HK-2 (cell line): Measurements from ENCODE around the gene ATF3.

ENCODE experiments used
- DNase-seq: peaks from one replicate; pipeline ENCODE4 v3.0.0-alpha.2; 2018; ENCODE audit not compliant: unreplicated experiment

ATF3 gene, protein sequence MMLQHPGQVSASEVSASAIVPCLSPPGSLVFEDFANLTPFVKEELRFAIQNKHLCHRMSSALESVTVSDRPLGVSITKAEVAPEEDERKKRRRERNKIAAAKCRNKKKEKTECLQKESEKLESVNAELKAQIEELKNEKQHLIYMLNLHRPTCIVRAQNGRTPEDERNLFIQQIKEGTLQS

DNA sequence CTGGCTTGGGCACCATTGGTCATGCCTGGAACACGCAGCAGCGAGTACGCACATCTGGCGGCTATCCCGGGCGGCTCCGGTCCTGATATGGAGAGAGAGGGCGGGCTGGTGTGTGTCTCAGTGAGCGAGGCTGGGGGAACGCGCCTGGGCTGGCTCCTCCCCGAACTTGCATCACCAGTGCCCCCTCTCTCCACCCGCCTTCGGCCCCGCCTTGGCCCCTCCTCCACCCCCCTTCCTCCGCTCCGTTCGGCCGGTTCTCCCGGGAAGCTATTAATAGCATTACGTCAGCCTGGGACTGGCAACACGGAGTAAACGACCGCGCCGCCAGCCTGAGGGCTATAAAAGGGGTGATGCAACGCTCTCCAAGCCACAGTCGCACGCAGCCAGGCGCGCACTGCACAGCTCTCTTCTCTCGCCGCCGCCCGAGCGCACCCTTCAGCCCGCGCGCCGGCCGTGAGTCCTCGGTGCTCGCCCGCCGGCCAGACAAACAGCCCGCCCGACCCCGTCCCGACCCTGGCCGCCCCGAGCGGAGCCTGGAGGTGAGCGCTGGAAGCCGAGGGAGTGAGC lies at the start of gene ATF3:
TSS of gene ATF3 (plus strand) at position 370 of the 567 bp plus-strand sequence. CDS start 6,261 bp downstream, outside the sequence.
- DNase-seq: peak; percentile 100

- no peak for DNase-seq
Observed at GRCh38 chr1:212559929-212560328, 48.6 kb upstream of the ATF3 start.

GRCh38 chr1:212560933-212561460 lies 47.6 kb upstream of the ATF3 start:
- no peak for DNase-seq

DNA sequence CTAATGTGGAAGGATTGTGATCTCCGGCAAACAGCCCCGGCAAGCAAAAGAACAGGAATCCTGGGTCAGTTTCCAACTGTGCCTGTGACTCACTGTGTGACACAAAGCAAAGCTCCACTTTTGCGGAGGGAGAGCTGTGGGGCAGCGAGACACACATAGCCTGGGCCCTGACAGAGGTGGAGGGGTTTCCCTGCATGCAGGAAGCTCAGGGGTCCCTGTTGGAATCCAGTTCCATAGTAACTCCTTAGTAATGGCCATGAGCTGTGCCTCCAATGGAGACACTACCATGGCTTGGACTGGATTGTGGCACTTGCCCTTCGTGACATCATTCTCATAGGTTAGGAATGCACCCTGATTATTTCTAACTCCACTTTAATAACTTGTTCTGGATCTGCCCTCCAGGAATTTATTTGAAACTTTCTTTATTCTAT lies 47.0 kb upstream of the ATF3 start:
- peak; percentile 35 for DNase-seq

DNA sequence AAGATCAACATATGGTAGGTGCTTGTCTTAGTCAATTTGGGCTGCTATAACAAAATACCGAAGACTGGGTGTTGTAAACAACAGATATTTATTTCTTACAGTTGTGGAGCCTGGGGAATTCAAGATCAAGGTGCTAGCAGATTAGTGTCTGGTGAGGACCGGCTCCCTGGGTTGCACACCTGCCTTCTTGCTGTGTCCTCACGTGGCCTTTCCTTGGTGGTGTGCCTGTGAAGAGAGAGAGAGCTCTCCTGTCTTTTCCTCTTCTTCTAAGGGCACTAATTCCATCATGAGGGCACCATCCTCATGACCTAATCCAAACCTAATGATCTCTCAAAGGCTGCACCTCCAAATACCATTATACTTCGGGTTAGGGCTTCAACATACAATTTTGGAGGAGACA lies 45.8 kb upstream of the ATF3 start:
- DNase-seq: no peak

GRCh38 chr1:212565079-212565478 lies 43.5 kb upstream of the ATF3 start:
- DNase-seq: no peak

DNA sequence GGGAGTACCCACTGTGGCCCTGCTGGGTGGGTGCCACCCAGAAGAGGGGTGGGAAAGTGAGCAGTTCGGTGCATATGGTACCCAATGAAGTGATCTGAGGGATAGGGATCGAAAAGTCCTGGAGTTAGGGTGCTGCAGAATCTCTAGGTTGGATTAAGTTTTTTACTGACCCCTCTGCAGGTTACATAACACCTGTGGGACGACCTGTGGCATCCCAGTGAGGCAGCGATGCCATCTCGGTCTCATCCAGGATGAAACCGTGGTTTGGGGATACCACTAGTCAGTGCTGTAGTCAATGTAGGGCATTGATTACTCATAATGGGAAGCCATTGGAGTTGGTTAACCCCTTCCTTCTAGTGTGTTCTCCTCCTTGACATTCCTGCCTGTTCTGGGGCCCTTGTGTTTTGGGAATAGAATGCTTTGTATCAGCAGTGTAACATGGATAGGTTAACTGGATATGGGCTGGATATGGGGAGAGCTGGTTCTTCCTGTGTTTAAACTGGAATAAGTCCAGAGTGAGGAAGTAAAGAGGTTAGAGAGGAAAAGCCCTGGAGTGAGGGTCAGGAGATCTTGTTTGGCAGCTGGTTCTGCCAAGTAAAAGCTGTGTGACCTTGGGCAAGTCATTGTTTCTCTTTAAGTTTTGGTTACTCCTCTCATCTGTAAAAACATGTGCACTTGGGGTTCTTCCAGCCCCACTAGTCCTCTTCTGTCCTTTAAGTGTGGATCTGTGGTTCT lies 42.8 kb upstream of the ATF3 start:
- no peak for DNase-seq

DNA sequence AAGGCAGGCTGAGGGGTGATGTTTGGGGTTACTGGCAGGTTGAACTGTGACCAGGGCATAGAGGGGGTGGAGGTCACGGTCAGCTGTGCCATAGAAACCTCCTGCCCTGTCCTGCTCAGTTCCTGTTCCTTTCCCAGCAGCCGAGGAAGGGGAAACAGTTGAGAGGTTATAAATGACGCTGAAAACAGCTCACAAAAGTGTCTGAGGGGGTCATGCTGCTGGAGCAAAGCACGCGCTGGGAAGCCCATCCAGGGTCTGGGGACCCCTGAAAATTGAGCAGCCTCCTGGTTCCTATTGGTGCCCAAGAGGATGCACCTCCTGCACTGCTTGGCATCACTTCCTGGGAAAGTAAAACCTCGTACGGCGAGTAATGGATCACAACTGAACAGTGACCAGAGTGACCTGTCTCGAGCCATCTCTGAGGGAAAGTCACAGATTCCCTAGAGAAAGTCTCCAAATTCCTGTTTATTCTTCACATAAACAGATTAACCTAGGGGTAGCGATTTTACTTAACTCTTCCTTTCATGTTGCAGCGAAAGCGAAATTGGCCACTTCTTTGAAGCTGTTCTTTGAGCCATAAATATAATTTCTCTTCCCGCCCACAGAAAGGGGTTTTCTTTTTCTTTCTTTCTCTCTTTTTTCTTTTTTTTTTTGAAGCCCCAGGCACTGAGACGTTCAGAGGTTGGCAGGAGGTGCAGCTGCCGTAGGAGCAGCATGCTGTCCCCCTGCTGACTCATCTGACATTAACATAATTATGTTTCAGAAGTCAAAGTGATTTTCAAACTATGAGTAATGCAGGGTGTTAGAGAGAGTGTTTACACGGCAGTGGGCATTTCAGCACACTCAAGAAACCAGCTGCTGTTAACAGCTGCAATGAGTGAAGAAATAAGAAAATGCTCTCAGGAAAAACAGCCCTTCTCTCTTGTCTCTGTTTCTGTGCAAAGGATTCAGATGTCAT lies 41.8 kb upstream of the ATF3 start:
- no peak for DNase-seq

DNA sequence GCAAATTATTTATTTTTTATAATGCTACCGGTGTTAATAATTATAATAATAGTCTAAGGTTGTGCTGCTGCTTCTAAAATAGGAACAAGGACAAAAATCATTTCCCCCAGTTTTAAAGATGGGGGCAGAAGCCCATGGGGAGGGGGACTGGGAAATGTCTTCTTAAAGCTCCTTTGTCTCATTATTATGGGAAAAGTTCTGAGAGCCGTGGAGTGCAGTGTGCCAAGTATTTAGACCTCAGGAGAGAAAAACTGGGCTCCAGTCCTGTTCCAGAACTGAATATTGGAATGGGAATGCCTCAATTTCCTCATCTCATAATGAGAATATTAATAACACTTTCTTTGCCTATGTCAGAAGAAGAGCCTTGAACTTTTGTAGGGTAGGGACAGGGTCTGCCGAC lies 40.9 kb upstream of the ATF3 start:
- no peak for DNase-seq

DNA sequence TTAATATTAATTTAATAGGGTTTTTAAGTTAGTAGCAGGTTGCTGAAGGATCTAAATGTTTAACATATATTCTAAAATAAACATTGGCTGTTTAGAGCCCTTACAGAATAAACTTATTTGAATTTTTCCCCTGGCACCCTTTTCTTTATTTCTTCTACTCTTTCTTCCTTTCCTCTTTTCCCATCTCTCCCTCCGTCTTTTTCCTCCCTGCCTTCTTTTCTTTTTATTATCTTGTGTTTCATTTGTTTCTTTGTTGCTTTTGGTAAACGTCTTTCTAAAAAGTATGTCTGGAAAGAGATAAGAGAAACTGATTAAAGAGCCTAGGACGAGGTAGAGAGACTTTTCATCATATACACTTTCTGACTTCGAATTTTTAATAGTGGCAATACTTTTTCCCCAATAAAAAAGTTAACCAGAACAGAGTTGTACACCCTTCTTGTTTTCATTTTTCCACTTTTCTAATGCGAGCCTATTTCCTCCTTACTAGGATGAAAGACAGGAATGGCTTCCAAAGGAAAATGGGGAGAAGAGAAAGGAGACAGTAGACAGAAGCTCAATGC lies 39.5 kb upstream of the ATF3 start:
- no peak for DNase-seq

GRCh38 chr1:212574732-212575131 lies 33.8 kb upstream of the ATF3 start:
- no peak for DNase-seq

GRCh38 chr1:212575333-212575732 lies 33.2 kb upstream of the ATF3 start:
- DNase-seq: no peak

DNA sequence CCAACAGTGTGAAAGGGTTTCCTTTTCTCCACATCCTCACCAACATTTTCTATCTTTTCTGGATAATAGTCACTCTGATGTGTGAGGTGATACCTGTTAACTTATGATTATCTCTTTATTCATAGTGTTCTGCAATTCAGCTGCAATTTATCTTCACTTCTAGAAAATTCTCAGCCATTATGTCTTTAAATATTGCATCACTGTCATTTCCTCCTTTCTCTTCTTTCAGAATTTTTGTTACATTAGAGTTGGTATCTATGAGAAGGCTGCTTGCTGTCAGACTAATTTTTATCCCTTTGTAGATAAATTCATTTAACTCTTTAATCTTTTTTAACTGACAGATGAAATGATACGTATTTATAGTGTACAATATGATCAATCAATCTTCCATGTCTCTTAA lies 30.5 kb upstream of the ATF3 start:
- no peak for DNase-seq

DNA sequence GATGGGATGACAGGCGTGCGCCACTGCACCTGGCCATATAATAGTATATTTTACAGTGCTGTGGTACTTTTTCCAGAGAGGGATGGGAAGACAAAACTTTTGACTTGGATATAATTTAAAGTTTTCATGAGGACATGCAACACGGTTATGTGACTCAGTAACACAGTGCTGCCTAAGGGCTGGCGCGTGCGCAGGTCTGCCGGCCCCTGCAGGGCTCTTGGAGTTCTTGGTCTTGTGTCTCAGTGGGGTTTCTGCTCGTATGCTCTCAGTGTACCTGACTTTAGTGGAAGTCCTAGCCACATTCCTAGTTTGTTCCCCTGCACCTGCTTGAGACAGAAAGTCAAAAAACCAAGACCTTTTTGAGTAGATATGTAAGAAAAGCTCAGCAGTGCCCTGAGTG lies 27.5 kb upstream of the ATF3 start:
- no peak for DNase-seq

GRCh38 chr1:212582291-212582690 lies 26.3 kb upstream of the ATF3 start:
- no peak for DNase-seq

DNA sequence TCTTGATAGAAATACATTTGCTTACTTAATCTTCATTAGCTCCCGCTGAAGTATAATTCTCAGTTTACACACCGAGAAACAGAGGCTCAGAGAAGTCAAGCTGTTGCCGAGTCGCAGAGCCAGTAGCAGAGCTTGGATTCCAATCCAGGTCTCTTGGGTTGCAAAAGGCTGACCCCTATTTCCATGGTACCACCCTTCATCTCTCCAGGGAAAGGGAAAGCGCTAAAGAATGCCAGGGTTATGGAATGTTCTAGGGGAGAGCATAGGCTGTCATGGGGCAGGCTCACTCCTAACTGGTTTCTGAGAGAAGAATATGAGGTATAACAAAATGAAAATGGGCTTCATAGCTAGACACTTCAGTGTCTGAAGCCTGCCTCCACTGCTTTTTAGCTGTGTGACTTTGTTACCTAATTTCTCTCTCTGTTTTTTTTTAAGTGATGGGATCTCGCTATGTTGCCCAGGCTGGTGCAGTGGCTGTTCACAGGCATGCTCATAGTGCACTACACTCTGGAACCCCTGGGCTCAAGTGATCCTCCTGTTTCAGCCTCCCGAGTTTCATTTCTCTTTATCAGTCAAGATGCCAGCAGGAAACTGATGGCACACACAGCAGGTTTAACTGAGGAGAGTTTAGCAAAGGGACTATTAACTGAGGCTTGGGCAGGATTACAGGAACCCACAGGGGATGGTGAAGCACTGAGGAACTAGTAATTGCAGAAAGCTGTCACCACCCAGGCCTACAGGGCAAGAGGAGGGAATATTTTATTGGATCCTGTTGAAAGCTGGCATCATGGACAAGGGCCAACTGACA lies 25.5 kb upstream of the ATF3 start:
- no peak for DNase-seq

- DNase-seq: no peak
Observed at GRCh38 chr1:212583643-212584042, 24.9 kb upstream of the ATF3 start.

- no peak for DNase-seq
Observed at GRCh38 chr1:212584092-212584886, 24.3 kb upstream of the ATF3 start.

GRCh38 chr1:212585210-212585609 lies 23.4 kb upstream of the ATF3 start:
- DNase-seq: no peak
